ENCODE data around the gene TANC1.

DNA sequence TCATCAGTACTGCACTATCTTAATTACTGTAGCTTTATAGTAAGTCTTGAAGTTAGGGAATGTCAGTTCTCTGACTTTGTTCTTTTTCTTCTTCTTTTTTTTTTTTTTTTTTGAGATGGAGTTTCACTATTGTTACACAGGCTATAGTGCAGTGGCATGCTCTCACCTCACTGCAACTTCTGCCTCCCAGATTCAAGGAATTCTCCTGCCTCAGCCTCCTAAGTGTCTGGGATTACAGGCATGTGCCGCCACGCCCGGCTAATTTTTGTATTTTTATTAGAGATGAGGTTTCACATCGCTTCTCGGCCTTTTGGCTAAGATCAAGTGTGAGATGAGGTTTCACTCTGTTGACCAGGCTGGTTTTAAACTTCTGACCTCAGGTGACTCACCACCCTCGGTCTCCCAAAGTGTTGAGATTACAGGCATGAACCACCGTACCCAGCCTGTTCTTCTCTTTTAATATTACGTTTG lies 41.9 kb upstream of the TANC1 start:
- TF ChIP-seq, protein P1, sequence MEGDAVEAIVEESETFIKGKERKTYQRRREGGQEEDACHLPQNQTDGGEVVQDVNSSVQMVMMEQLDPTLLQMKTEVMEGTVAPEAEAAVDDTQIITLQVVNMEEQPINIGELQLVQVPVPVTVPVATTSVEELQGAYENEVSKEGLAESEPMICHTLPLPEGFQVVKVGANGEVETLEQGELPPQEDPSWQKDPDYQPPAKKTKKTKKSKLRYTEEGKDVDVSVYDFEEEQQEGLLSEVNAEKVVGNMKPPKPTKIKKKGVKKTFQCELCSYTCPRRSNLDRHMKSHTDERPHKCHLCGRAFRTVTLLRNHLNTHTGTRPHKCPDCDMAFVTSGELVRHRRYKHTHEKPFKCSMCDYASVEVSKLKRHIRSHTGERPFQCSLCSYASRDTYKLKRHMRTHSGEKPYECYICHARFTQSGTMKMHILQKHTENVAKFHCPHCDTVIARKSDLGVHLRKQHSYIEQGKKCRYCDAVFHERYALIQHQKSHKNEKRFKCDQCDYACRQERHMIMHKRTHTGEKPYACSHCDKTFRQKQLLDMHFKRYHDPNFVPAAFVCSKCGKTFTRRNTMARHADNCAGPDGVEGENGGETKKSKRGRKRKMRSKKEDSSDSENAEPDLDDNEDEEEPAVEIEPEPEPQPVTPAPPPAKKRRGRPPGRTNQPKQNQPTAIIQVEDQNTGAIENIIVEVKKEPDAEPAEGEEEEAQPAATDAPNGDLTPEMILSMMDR (IDR thresholded peaks at IDR 0.05) = no peak
- no peak for TF ChIP-seq POLR2A (IDR thresholded peaks at IDR 0.05)

Data from testis (tissue), 2 donors.